ENCODE measurements around the gene NKX6-2.
"Not testable (repeated sequence)": the region's sequence is repeated elsewhere in the genome, so short reads cannot be mapped to it uniquely, and the experiment has no call there.

NKX6-2 gene

DNA sequence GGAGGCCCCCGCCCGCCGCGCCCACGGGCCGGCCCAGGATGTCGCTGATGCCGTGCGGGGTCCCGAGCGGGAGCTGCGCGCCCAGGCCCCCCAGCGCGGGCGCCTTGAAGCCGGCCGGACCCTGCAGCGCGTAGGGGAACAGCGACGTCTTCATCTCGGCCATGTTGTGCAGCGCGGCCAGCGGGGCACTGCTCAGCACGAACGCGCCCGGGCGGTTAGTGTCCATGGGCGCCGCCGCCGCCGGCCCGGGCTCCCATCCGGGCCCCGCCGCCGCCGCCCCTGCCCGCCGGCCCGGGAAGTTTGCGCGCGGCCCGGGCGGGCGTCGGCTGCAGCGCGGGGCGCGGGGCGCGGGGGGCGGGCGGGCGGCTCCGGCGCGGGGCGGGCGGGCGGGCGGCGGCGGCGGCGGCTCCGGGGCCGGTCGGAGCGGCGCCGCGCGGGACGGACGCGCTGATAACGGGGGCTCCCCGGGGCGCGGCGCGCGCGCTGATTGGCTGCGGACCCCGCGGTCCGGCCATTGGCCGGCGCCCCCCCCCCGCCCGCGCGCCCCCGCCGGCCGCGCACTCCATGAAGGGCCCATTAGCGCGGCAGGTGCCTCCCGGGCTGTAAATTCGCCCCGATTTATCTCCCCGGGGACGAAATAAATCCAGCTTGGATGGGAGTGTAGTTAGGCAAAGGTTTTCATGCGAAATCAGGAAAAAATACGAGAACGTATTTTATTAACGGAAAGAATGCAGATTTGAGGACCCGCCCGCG, at the start of gene NKX6-2:
NKX6-2 (minus strand) TSS at position 425 of the 753 bp plus-strand sequence; CDS start at position 226, 199 bp downstream.
- DNase-seq: no peak

DNA sequence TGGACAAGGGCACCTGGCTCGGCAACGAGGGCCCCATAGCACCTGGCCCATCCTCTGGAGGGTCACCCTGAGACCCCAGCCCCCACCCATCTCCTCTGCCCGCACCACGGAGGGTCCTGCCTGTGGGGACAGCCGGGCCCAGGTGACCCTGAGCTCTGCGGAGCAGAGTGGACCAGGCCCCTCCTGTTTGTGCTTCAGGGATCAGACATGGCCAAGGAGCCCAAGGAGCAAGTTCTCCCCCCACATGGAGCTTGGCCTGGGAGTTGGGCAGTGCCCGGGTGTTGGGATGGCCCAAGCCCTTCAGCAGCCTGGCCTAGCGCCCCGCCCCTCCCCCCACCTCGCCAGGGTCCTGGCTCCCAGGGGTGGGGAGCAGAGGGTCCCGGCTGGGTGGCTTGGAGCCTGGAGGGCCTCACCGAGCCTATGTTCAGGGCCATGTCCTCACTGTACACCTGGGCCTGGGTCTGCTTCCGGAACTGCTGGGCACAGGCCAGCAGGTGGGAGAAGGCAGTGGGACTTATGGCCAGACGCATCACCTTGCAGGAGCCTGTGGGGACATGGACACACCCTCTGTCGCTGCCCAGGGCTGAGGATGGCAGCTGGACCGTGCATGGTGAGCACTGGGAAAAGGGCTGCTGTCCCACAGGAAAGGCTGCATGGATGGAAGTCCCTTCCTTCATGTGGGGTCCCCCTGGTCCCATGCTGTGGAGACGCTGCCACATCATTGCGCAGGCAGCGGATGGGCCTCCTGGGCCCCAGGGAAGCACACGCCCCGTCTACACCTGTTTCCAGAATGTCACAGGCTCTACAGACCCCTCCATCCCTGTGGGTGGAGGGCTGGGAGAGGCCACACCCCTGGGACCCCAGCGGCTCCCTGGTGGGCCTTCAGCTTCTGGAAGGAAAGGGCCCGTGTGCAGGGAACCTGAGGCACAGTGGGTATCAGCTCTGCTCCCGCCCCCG, 49.2 kb upstream of the NKX6-2 start:
- no peak for DNase-seq

DNA sequence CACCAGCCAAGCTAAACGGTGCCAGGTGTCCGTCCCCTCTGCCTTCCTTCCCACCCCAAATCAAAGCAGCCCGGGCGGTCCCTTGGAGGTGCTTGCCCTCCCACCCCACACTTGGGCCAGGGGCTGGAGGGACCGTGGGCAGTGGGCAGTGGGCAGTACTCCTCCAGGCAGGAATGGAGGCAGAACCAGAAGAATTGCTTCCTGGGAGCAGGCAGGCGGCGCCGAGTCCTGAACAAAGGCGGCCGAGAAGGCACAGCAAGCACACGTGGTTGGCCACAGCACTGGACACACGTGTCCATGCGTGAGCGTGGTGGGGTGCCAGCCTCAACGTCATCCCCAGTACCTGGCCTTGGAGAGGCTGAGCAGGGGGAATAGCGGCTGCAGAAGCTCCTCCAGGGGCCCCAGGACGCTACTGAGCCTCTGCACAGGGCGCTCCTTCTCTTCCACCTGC, 48.4 kb upstream of the NKX6-2 start:
- no peak for DNase-seq

DNA sequence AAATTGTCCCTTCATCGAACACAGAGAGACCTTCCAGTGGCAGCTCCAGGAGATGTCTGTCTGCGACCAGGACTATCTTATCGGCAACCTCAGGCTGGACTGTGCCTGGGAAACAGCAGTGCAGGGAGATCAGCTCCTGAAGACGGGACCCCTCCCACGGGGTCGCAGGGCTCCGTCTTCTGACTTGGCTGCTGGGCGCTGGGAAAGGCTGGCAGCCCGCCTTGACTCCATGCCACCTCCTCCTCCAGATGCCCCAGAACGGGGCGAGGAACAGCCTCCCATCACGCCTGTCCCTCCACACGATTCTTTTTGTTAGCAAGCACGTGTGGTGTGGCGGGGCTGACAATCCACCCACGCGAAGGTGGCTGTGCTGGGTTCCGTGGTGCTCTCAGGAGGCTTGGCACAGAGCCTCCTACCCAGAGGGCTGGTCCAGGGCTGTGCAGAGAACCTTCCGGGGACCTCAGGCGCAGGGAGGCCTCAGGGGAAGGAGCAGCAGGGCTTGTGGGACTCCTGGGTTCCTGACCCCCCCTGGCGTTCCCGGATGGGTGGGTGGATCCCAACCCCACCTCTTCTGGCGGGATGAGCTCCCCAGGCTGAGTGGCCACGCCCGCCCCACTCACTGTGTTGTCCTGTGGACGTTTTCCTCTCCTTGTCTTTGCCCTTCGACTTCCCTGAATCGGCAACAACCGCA, 47.6 kb upstream of the NKX6-2 start:
- no peak for DNase-seq

DNA sequence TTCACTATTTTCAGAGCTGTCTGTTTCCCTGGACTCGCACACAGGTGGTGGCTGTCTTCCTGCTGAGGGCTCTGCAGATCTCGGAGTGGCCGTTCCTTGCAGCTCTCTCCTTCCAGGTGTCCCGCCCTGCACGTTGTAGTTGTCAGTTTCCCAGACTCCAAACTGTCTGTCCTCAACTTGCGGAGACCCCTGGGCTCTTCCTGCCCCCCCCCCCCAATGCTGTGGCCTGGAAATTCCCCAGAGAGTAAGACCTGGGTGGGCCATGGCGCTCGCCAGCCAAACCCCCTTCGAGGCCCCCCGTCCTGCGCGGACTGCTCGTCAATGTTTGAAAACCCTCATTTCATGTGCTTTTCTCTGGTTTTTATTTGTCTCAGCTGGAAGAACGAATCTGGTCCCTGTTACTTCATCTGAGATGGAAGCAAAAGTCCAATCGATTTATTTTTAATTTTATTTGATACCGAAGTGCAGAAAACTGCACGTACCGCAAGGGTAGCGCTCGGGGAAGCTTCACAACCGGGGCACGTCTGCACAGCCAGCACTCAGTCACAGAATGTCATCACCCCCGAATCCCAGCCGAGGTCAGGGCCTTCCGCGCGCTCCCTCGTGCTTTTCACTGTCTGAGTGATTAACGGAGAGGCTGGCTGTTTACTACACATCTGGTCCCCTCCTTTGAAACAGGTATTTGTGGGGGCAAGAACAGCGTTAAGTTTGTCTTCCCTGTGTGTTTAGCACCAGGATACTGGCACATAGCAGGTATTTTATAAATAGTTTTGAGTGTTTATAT, 46.4 kb upstream of the NKX6-2 start:
- no peak for DNase-seq

DNA sequence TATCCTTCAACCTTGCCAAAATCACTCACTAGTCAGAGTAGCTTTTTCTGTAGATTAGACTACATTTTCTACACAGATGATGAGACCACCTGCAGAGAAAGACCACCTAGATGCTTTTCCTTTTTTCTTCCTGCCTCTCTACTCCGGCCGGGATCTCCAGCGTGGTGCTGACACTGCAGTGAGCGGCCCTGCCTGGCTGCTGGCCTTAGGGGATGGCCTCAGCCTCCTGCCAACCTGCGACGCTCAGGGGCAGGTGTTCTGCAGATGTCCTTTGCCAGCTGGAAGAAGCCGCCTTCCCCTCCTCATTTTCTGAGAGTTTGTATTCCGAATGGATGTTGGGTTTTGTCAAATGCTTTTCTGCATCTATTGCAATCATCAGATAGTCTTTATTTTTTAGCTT, 43.5 kb upstream of the NKX6-2 start:
- DNase-seq: no peak

DNA sequence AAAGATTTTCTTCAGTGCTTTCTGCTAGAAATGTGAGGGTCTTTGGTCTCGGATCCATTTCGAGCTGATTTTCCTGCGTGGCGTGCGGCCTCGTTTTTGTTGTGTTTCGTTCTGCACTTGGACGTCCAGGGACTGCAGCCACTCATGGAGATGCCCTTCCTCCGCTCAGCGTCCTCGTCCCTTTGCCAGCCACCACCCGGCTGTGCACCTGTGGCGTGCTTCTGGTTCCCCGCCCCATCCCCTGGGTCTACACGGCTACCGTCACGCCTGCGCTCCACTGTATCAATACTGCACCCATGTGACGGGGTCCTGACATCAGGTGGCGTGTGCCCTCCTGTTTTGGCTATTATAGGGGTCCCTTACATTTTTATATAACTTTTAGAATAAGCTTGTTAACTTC, 42.7 kb upstream of the NKX6-2 start:
- no peak for DNase-seq

DNA sequence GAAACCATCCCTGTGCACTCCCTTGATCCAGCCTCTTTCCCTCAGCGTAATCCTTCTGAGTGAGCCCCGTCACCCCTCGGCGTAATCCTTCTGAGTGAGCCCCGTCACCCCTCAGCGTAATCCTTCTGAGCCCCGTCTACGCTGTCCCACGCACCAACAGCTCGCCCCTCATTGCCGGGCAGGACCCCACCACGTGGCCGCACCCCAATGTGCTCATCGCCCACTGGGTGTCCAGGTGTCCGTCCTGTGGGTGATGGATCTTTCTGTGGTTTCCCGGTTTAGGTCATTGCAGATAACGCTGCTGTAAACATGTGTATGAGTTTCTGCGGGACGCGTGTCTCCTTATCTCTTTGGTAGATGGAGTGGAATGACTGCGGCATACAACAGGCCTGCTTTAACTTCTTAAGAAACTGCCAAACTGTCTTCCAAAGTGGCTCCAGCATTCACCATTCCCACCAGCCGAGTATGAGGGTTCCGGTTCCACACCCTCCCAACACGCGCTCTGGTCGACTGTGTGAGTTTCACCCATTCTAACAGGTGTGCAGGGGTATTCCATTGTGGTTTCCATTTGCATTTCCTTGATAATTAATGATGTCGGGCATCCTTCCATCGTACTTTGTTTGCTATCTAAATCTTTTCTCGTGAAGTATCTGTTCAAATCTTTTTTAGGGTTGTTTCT, 42.1 kb upstream of the NKX6-2 start:
- no peak for DNase-seq

DNA sequence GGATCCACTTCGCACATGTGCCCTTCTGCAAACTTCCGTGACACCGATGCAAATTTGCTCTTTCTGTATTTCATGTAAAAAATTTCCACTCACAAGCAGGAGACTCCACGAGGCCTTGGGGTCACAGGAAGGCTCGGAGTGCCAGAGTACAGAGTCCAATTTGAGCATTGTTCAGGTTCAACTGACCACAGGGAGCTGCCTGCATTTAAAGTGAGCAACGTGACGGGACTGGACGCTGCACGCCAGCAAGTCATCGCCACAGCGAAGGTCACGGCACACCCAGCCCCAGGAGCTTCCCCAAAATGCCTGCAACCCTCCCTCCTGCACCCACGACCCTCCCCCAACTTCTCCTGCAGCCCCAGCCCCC, 41.5 kb upstream of the NKX6-2 start:
- DNase-seq: no peak

DNA sequence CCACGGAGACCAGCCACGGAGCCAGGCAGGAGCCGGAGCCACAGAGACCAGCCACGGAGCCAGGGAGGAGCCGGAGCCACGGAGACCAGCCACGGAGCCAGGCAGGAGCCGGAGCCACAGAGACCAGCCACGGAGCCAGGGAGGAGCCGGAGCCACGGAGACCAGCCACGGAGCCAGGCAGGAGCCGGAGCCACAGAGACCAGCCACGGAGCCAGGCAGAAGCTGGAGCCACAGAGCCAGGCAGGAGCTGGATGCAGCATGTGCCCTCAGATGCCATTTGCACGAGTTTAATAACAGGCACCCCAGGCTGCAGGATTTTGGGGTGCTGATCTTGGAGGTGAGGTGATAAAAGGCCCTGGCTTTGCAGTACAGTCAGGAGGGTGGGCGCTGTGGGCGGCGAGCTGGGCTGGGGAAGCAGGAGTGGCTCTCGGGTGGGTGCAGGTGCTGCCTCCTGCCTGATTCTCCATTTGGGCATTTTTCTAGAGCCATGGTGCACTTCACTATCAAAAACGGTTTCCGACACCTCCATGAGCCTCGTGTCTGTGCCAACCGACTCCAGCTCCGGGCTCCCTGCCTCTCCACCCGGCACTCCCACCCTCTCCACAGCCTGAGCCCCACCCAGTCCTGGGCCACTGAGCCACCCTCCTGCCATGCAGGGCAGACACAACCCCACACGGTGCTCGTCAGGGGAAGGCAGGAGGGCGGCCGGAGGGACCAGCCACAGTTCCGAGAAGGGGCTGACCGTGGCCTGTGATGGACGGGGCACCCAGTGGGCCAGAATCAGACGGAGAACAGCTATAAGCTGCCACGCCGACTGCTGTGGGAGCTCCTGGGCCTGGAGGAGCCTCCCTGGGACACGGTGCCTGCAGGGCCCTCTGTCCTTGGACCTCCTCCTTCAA, 40.8 kb upstream of the NKX6-2 start:
- DNase-seq: no peak

DNA sequence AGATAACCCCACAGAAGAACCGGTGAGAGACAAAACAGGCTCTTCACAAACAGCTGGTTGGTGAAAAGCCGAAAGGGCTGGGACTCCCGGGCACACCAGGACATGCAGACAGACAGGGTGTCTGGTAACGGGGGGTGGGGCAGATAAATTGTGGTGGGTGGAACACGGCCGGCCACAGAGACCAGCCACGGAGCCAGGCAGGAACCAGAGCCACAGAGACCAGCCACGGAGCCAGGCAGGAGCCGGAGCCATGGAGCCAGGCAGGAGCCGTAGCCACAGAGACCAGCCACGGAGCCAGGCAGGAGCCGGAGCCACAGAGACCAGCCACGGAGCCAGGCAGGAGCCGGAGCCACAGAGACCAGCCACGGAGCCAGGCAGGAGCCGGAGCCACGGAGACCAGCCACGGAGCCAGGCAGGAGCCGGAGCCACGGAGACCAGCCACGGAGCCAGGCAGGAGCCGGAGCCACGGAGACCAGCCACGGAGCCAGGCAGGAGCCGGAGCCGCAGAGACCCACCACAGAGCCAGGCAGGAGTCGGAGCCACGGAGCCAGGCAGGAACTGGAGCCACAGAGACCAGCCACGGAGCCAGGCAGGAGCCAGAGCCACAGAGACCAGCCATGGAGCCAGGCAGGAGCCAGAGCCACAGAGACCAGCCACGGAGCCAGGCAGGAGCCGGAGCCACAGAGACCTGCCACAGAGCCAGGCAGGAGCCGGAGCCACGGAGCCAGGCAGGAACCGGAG, 40.0 kb upstream of the NKX6-2 start:
- not testable (repeated sequence) for DNase-seq

DNA sequence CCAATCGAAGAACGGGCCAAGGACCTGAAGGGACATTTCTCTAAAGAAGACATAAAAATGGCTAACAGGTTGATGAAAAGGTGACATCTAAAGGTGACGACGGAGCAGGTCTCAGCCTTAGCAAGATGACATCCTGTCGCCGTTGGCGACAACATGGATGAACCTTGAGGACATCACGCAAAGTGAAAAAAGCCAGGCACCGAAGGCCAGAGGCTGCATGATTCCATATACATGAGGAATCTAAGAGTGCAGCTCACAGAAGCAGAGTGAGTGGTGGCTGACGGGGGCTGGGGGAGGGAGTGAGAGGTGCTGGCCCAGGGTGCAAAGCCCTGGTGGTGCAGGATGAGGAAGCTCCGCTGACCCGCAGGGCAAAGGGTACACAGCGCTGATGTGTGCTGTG, 34.1 kb upstream of the NKX6-2 start:
- no peak for DNase-seq

DNA sequence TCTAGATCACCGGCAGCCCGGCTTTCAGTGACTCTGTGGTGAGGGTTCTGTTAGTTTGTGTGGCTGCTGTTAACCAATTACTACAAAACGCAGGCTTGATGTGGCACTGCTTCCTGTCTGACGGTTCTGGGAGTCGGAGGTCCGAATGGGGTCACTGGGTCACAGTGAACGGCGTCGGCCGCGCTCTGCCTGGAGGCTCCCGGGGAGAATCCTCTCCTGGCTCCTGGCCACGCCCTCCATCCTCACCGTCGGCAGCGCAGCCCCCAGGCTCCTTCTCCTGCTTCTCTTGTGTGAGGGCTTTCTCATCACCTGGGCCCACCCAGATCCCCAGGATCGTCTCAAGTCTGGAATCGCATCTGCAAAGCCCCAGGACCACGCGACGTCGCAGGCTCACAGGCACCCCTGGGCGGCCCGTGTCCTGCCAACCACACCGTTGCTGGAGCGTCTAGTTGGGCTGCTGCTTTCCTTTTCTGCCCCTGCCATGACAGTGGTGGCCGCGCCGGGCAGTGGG, 31.8 kb upstream of the NKX6-2 start:
- DNase-seq: no peak

DNA sequence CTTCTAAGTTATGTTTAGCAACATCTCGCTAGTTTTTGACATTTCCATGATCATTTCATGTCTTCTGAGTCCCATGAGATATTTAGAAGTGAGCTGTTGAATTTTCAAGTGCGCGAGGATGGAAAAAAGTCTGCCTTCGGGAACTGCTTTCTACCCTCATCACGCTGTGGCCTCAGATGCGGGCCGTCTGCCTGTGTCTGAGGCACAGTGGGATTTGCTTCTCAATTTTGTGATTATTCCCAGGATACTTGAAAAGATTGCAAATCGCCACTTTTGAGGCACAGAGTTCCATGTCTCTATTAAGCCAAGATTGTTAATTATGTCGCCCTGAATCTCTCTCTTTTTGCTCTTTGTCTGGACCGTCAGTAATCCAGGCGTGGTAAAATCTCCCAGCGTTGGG, 30.8 kb upstream of the NKX6-2 start:
- DNase-seq: no peak

DNA sequence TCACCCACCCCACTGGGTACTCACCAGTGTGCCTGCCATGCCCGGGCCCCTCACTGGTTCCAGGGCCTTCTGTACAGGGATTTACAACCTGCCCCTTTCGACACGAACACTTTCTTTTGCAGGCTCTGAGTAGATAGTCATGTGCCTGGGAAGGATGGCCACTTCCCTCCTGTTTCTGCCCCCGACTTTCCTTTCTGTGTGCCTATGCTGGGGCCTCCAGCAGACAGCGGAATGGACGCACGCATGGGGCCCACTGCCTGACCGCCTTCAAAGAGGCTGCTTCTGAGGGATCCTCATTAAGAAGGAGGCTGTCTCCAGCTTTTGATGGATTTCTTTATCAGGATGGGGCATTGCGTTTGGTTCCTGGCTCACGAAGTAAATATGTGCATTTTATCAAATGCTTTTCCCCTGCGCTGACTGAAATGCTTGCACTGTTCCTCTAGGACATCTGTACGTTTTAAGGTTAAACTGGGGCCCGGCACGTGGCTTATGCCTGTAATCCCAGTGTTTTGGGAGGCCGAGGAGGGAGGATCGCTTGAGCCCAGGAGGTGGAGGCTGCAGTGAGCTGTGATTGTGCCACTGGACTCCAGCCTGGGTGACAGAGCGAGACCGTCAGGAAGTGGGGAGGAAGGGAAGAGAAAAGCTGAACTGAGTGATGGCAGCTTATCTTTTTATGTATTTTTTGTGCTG, 29.4 kb upstream of the NKX6-2 start:
- no peak for DNase-seq

DNA sequence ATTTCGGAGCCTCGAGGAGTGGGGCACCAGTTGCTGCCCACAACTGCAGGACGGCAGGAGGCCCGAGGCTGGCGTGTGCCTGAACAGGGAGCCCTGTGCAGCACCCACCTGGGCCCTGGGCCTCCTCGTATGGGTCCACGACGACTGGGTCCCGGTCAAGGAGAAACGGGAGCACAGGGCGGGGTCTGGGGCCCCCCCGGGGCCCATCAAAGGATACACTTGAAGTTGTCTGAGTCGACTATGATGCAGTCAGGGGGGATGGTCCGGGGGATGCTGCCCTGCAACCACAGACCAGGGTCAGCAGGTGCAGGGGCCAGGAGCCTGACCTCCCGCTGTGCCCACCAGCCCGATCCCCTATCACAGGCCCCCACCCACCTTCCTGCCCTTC, 28.5 kb upstream of the NKX6-2 start:
- no peak for DNase-seq

DNA sequence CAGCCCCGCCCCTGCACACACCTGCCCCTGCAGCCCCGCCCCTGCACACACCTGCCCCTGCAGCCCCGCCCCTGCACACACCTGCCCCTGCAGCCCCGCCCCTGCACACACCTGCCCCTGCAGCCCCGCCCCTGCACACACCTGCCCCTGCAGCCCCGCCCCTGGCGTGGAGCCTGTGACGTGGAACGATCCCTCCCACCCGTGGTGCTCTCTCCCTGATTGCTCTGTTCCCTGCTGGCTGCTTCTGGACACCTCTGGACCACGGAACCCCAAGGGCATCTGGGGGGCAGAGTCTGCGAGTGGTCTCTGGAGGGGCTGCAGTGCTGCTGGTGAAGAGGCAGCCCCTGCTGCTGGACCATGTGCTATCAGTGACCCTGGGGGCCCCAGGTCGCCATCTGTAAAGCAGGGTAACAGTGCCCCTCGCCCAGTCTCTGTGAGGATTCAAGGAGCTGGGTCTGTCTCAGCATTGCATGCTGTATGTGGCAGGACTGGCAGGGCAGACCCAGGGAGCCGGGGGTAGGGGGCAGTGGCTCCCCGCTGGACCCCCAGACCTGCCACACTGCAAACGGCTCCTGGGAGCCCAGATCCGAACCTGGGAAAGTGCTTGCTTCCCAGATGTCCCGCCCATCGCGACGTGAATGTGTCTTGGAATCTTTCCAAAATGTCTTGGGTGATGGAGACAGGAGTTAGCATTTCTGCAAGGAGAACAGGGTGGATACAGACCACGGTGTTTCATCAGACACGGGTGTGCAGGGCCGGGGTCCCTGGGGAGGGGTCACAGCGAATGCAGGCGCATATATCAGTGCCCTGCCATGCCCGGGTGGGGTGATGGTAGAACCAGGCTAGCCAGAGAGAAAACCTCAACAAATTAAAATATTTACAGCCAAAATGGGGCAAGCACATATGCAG, 27.9 kb upstream of the NKX6-2 start:
- no peak for DNase-seq

DNA sequence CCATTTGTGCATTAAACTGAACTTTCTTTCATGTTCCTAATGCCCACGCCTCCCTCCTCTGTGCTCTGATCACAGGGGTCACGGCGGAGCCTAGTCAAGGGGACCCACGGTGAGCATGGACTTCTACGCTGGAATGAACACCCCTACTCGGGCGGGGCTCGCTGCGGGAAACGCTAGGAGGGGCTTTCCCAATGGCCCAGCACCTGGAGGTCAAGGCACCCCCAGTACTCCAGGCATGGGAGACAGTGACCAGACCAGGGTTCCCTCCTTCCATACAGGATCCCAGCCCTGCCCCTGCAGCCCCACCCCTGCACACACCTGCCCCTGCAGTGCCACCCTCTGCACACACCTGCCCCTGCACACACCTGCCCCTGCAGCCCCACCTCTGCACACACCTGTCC, 27.1 kb upstream of the NKX6-2 start:
- no peak for DNase-seq
